Uterus (tissue), 4 donors: ENCODE measurements around the gene NRROS. TPM values are rescaled to one million over a fixed set of nuclear protein-coding genes. Genes with fewer than 3 reads are reported as not detected.
A peak's percentile ranks its signal among the peaks of the same experiment; 100 is the strongest.
"Not testable (repeated sequence)": the region's sequence is repeated elsewhere in the genome, so short reads cannot be mapped to it uniquely, and the experiment has no call there.

Experiments
- DNase-seq, 2 donors: peaks; one replicate each; pipeline ENCODE4 v3.0.0-alpha.2; 2019 to 2020
- H3K27ac ChIP-seq, 2 donors: fragments of 200-600 bp; sonication (generic); 1 replicate in 1 of 2; 2 replicates in 1 of 2; pipeline ENCODE4 v1.5.1; 2016 to 2018
- H3K27me3 ChIP-seq, 2 donors: fragments of 200-600 bp; sonication (generic); one replicate each; pipeline ENCODE4 v1.5.1; 2018 to 2019; ENCODE audit warnings: control low read depth in 1 of 2
- H3K36me3 ChIP-seq, 2 donors: fragments of 200-600 bp; sonication (generic); one replicate each; pipeline ENCODE4 v1.5.1; 2019; ENCODE audit warnings: control low read depth in 1 of 2
- H3K4me1 ChIP-seq, 2 donors: fragments of 200-600 bp; sonication (generic); one replicate each; pipeline ENCODE4 v1.5.1; 2018 to 2019; ENCODE audit warnings: control low read depth in 1 of 2
- H3K4me3 ChIP-seq, 2 donors: fragments of 200-600 bp; sonication (generic); 1 replicate in 1 of 2; 2 replicates in 1 of 2; pipeline ENCODE4 v1.5.1; 2018 to 2019; ENCODE audit warnings: mild to moderate bottlenecking in 1 of 2
- H3K9me3 ChIP-seq, 2 donors: fragments of 200-600 bp; sonication (generic); one replicate each; pipeline ENCODE4 v1.5.1; 2019; ENCODE audit warnings: control low read depth in 1 of 2
- CTCF ChIP-seq, 4 experiments: fragments of 200-600 bp in 2 of 4; fragments of 450-650 bp in 2 of 4; sonication (generic) in 2 of 4; IDR thresholded peaks; one replicate each; pipeline ENCODE4 v1.5.1; 2016 to 2019; ENCODE audit warnings: antibody characterized with exemption in 4 of 4, mild to moderate bottlenecking in 2 of 4, moderate library complexity in 1 of 4
- POLR2A ChIP-seq, 2 donors: fragments of 450-650 bp; IDR thresholded peaks; one replicate each; pipeline ENCODE4 v1.6.1; 2016; ENCODE audit warnings: antibody characterized with exemption in 2 of 2, mild to moderate bottlenecking in 1 of 2, moderate library complexity in 1 of 2
- intact Hi-C: fragments of 100-400 bp; cut with DNase I; formaldehyde crosslinking; loops from one replicate; pipeline ENCODE4 v1.15.1; 2023; ENCODE audit warnings: low total_unique reads
- total RNA-seq, 4 donors: library from RNA; depleted of rRNA in 3 of 4; stranded (reverse); fragments of >200 nt in 3 of 4; gene quantifications; one replicate each; pipeline versions ENCODE4 v1.1.0 to v1.2.4, GENCODE V29; 2014 to 2023
- donor health status: DM: yes; HTN: yes; CAD: no.

Gene NRROS
- total RNA-seq, 4 donors from 2014 or later, result 6.5 to 36.8 (median 7.6) TPM

GRCh38 chr3:196609343-196609775 lies 30.1 kb upstream of the NRROS start:
- H3K9me3 ChIP-seq, result no peaks in the 10 kb centered on the region
- intact Hi-C loops, result no loop called here

GRCh38 chr3:196609805-196610515 lies 29.5 kb upstream of the NRROS start:
- TF ChIP-seq CTCF (IDR thresholded peaks at IDR 0.05), result no peak
- TF ChIP-seq POLR2A (IDR thresholded peaks at IDR 0.05), result no peak
- H3K27me3 ChIP-seq, result no peaks in the 10 kb centered on the region
- no peaks in the 10 kb centered on the region for H3K4me1 ChIP-seq
- H3K4me3 ChIP-seq, result no peak overlapping the region
- intact Hi-C loops, result no loop called here
- no peak for DNase-seq
- H3K27ac ChIP-seq, result peak overlapping the region in 1 of 2 donors; percentile 57
- H3K9me3 ChIP-seq, result no peaks in the 10 kb centered on the region
- no peaks in the 10 kb centered on the region for H3K36me3 ChIP-seq

More at GRCh38 chr3:196609343-196609775, 30.1 kb upstream of the NRROS start:
- DNase-seq, result peak; percentile 64 to 74
- no peaks in the 10 kb centered on the region for H3K36me3 ChIP-seq
- no peaks in the 10 kb centered on the region for H3K4me1 ChIP-seq
- TF ChIP-seq CTCF (IDR thresholded peaks at IDR 0.05) (peak; percentile 60 to 78 (median 73)), POLR2A (IDR thresholded peaks at IDR 0.05) (no peak)
- no peaks in the 10 kb centered on the region for H3K27me3 ChIP-seq
- peak overlapping the region in 1 of 2 donors; percentile 57 for H3K27ac ChIP-seq
- no peak overlapping the region for H3K4me3 ChIP-seq

- TF ChIP-seq POLR2A (IDR thresholded peaks at IDR 0.05) (no peak), CTCF (IDR thresholded peaks at IDR 0.05) (no peak)
- intact Hi-C loops, result no loop called here
- peak overlapping the region; percentile 41 to 73 for H3K27ac ChIP-seq
These were observed 27.6 kb upstream of the NRROS start for GRCh38 chr3:196611761-196612483.

GRCh38 chr3:196615234-196615633 lies 24.3 kb upstream of the NRROS start:
- H3K27me3 ChIP-seq, intact Hi-C loops, H3K9me3 ChIP-seq, H3K27ac ChIP-seq, DNase-seq, H3K4me1 ChIP-seq, H3K36me3 ChIP-seq, H3K4me3 ChIP-seq: not testable (repeated sequence)

More at GRCh38 chr3:196611761-196612483, 27.6 kb upstream of the NRROS start:
- Histone ChIP-seq H3K27me3 (no peaks in the 10 kb centered on the region), H3K36me3 (no peaks in the 10 kb centered on the region), H3K4me1 (no peaks in the 10 kb centered on the region), H3K4me3 (no peak overlapping the region), H3K9me3 (no peaks in the 10 kb centered on the region)
- DNase-seq, result no peak

GRCh38 chr3:196617256-196617655 lies 22.2 kb upstream of the NRROS start:
- no peaks in the 10 kb centered on the region for H3K36me3 ChIP-seq
- no peak overlapping the region for H3K4me3 ChIP-seq
- H3K27me3 ChIP-seq, result no peaks in the 10 kb centered on the region
- DNase-seq, result no peak
- no peaks in the 10 kb centered on the region for H3K9me3 ChIP-seq
- no peak for TF ChIP-seq CTCF (IDR thresholded peaks at IDR 0.05)
- no peak for TF ChIP-seq POLR2A (IDR thresholded peaks at IDR 0.05)
- no peaks in the 10 kb centered on the region for H3K4me1 ChIP-seq
- no peak overlapping the region for H3K27ac ChIP-seq
- intact Hi-C loops, result no loop called here
